Omental fat pad (tissue), 4 donors: ENCODE measurements around the gene MPZL2. TPM values are rescaled to one million over a fixed set of nuclear protein-coding genes. Genes with fewer than 3 reads are reported as not detected.

Experiments
- ATAC-seq: fragments of 150-250 bp; one replicate; pipeline ENCODE4 v1.9.1; 2016; ENCODE audit warnings: mild to moderate bottlenecking, moderate library complexity; ENCODE audit not compliant: low FRiP score
- DNase-seq: peaks from one replicate; pipeline ENCODE4 v3.0.0-alpha.2; 2019; ENCODE audit warnings: low spot score
- CTCF ChIP-seq, 3 donors: fragments of 450-650 bp; IDR thresholded peaks; one replicate each; pipeline ENCODE4 v1.5.1; 2016 to 2017; ENCODE audit warnings: antibody characterized with exemption in 3 of 3, mild to moderate bottlenecking in 3 of 3, moderate library complexity in 2 of 3
- total RNA-seq, 4 donors: library from RNA; depleted of rRNA; stranded (reverse); fragments of >200 nt; gene quantifications; one replicate each; pipeline ENCODE4 v1.1.0, GENCODE V29; 2016

The MPZL2 gene
- total RNA-seq, 4 donors from 2014 or later: 6.8 to 56.6 (median 33.6) TPM

- TF ChIP-seq CTCF (IDR thresholded peaks at IDR 0.05): no peak
- ATAC-seq (no peak), DNase-seq (no peak)
Measured at GRCh38 chr11:118238421-118238820, 25.7 kb downstream of the MPZL2 start.

GRCh38 chr11:118236170-118236569, 27.9 kb downstream of the MPZL2 start:
- no peak for TF ChIP-seq CTCF (IDR thresholded peaks at IDR 0.05)
- DNase-seq (no peak), ATAC-seq (no peak)

GRCh38 chr11:118234833-118235232, 29.3 kb downstream of the MPZL2 start:
- DNase-seq (no peak), ATAC-seq (no peak)
- TF ChIP-seq CTCF (IDR thresholded peaks at IDR 0.05): no peak

- no peak for TF ChIP-seq CTCF (IDR thresholded peaks at IDR 0.05)
- DNase-seq: no peak
- ATAC-seq: no peak
Measured at GRCh38 chr11:118233850-118234249, 30.2 kb downstream of the MPZL2 start.

GRCh38 chr11:118233377-118233776, 30.7 kb downstream of the MPZL2 start:
- no peak for TF ChIP-seq CTCF (IDR thresholded peaks at IDR 0.05)
- ATAC-seq (no peak), DNase-seq (no peak)

- DNase-seq (no peak), ATAC-seq (no peak)
- no peak for TF ChIP-seq CTCF (IDR thresholded peaks at IDR 0.05)
Measured at GRCh38 chr11:118232659-118233058, 31.4 kb downstream of the MPZL2 start.

GRCh38 chr11:118231461-118231860, 32.6 kb downstream of the MPZL2 start:
- TF ChIP-seq CTCF (IDR thresholded peaks at IDR 0.05): no peak
- no peak for ATAC-seq
- no peak for DNase-seq
